SK-N-SH (cell line): Measurements from ENCODE around the gene C17orf75.
"Not testable (repeated sequence)": the region's sequence is repeated elsewhere in the genome, so short reads cannot be mapped to it uniquely, and the experiment has no call there.

Experiments used
- EZH2phosphoT487 ChIP-seq: fragments of 200-600 bp; sonication (generic); IDR thresholded peaks from 2 replicates; pipeline ENCODE4 v1.6.1; 2017; ENCODE audit warnings: low read depth, mixed run types, mild to moderate bottlenecking, antibody characterized with exemption, moderate library complexity, borderline replicate concordance
- FOXM1 ChIP-seq: IDR thresholded peaks from 2 replicates; pipeline ENCODE4 v1.4.0; 2012; ENCODE audit warnings: low read depth, mild to moderate bottlenecking
- JUND ChIP-seq: IDR thresholded peaks from 2 replicates; pipeline ENCODE4 v1.4.0; 2012
- NFIC ChIP-seq: IDR thresholded peaks from 2 replicates; pipeline ENCODE4 v1.4.0; 2012; ENCODE audit warnings: borderline replicate concordance
- SIN3A ChIP-seq: IDR thresholded peaks from 2 replicates; pipeline ENCODE4 v1.6.1; 2012; ENCODE audit warnings: low read depth, mild to moderate bottlenecking, low read length, moderate library complexity, borderline replicate concordance
- TF ChIP-seq, protein P1 (sequence below): IDR thresholded peaks from 2 replicates; pipeline ENCODE4 v1.4.0; 2012; ENCODE audit warnings: low read depth
- TF ChIP-seq, protein P2 (sequence below): fragments of 200-600 bp; sonication (generic); IDR thresholded peaks from 2 replicates; pipeline ENCODE4 v1.6.1; 2017; ENCODE audit warnings: antibody characterized with exemption, mild to moderate bottlenecking, moderate library complexity
- TF ChIP-seq, protein P3 (sequence below): IDR thresholded peaks from 2 replicates; pipeline ENCODE4; 2012
- TF ChIP-seq, protein P4 (sequence below): fragments of 150-350 bp; IDR thresholded peaks from 2 replicates; pipeline ENCODE4 v1.6.1; 2017; ENCODE audit warnings: antibody characterized with exemption, low read length, low read depth, borderline replicate concordance

DNA sequence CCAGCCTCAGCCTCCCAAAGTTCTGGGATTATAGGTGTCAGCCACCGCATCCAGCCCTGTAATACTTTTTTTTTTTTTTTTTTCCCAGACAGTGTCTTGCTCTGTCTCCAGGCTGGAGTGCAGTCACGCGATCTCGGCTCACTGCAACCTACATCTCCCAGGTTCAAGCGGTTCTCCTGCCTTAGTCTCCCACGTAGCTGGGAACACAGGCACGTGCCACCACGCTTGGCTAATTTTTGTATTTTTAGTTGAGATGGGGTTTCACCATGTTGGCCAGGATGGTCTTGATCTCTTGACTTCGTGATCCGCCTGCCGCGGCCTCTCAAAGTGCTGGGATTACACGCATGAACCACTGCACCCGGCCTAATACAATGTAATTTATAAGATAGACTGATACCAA, 46.2 kb upstream of the C17orf75 start:
- not testable (repeated sequence) for TF ChIP-seq FOXM1, JUND, SIN3A, NFIC, EZH2phosphoT487
- TF ChIP-seq, protein P1, sequence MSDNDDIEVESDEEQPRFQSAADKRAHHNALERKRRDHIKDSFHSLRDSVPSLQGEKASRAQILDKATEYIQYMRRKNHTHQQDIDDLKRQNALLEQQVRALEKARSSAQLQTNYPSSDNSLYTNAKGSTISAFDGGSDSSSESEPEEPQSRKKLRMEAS, result not testable (repeated sequence)
- TF ChIP-seq, protein P2, sequence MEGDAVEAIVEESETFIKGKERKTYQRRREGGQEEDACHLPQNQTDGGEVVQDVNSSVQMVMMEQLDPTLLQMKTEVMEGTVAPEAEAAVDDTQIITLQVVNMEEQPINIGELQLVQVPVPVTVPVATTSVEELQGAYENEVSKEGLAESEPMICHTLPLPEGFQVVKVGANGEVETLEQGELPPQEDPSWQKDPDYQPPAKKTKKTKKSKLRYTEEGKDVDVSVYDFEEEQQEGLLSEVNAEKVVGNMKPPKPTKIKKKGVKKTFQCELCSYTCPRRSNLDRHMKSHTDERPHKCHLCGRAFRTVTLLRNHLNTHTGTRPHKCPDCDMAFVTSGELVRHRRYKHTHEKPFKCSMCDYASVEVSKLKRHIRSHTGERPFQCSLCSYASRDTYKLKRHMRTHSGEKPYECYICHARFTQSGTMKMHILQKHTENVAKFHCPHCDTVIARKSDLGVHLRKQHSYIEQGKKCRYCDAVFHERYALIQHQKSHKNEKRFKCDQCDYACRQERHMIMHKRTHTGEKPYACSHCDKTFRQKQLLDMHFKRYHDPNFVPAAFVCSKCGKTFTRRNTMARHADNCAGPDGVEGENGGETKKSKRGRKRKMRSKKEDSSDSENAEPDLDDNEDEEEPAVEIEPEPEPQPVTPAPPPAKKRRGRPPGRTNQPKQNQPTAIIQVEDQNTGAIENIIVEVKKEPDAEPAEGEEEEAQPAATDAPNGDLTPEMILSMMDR, result not testable (repeated sequence)
- TF ChIP-seq, protein P3, sequence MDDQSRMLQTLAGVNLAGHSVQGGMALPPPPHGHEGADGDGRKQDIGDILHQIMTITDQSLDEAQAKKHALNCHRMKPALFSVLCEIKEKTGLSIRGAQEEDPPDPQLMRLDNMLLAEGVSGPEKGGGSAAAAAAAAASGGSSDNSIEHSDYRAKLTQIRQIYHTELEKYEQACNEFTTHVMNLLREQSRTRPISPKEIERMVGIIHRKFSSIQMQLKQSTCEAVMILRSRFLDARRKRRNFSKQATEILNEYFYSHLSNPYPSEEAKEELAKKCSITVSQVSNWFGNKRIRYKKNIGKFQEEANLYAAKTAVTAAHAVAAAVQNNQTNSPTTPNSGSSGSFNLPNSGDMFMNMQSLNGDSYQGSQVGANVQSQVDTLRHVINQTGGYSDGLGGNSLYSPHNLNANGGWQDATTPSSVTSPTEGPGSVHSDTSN, result not testable (repeated sequence)
- TF ChIP-seq, protein P4, sequence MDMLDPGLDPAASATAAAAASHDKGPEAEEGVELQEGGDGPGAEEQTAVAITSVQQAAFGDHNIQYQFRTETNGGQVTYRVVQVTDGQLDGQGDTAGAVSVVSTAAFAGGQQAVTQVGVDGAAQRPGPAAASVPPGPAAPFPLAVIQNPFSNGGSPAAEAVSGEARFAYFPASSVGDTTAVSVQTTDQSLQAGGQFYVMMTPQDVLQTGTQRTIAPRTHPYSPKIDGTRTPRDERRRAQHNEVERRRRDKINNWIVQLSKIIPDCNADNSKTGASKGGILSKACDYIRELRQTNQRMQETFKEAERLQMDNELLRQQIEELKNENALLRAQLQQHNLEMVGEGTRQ, result not testable (repeated sequence)
